Neural cell (in vitro differentiated cells): Measurements from ENCODE around the gene PEX11B. TPM values are rescaled to one million over a fixed set of nuclear protein-coding genes. Genes with fewer than 3 reads are reported as not detected.

Experiments
- H2AFZ ChIP-seq: fragments of 200-600, 300-800 bp; sonication (generic), shearing (Covaris generic); 2 replicates; pipeline ENCODE4 v1.6.0; 2014; ENCODE audit warnings: low read depth, mild to moderate bottlenecking, antibody characterized with exemption, low read length, moderate library complexity
- H3F3A ChIP-seq: fragments of 200-600 bp; shearing (Covaris generic); 2 replicates; pipeline ENCODE4 v1.6.1; 2016; ENCODE audit warnings: mild to moderate bottlenecking, moderate library complexity, mixed read lengths, antibody characterized with exemption, low read length; ENCODE audit not compliant: insufficient read depth, poor library complexity, severe bottlenecking
- H3K27ac ChIP-seq: fragments of 200-600, 300-800 bp; sonication (generic), shearing (Covaris generic); 2 replicates; pipeline ENCODE4 v1.5.1; 2014; ENCODE audit warnings: mild to moderate bottlenecking, low read length, moderate library complexity
- H3K27me3 ChIP-seq: fragments of 300-800, 200-600 bp; sonication (generic), shearing (Covaris generic); 2 replicates; pipeline ENCODE4 v1.6.0; 2014; ENCODE audit warnings: mild to moderate bottlenecking, low read depth, low read length, moderate library complexity; ENCODE audit not compliant: insufficient read depth
- H3K36me3 ChIP-seq: fragments of 300-800, 200-600 bp; sonication (generic), shearing (Covaris generic); 2 replicates; pipeline ENCODE4 v1.5.1; 2014; ENCODE audit warnings: mild to moderate bottlenecking, antibody characterized with exemption, low read length, moderate library complexity; ENCODE audit not compliant: insufficient read depth
- H3K4me2 ChIP-seq: fragments of 300-800, 200-600 bp; sonication (generic), shearing (Covaris generic); 2 replicates; pipeline ENCODE4 v1.6.0; 2014; ENCODE audit warnings: mild to moderate bottlenecking, low read length
- H3K4me3 ChIP-seq: fragments of 300-800, 200-600 bp; sonication (generic), shearing (Covaris generic); 2 replicates; pipeline ENCODE4 v1.5.1; 2014; ENCODE audit warnings: mild to moderate bottlenecking, low read length, moderate library complexity
- H3K79me2 ChIP-seq: fragments of 200-600 bp; shearing (Covaris generic); replicated peaks from 2 replicates; pipeline ENCODE4 v1.6.0; 2014; ENCODE audit warnings: mild to moderate bottlenecking, low read length, moderate library complexity; ENCODE audit not compliant: insufficient read depth
- H3K9ac ChIP-seq: fragments of 300-800, 200-600 bp; sonication (generic), shearing (Covaris generic); 2 replicates; pipeline ENCODE4 v1.6.1; 2016; ENCODE audit warnings: mild to moderate bottlenecking, low read length, mixed read lengths
- H3K9me2 ChIP-seq: fragments of 200-600 bp; shearing (Covaris generic); 2 replicates; pipeline ENCODE4 v1.6.1; 2016; ENCODE audit warnings: mild to moderate bottlenecking, low read length, mixed read lengths; ENCODE audit not compliant: insufficient read depth
- H3K9me3 ChIP-seq: fragments of 200-600, 300-800 bp; sonication (generic), shearing (Covaris generic); 2 replicates; pipeline ENCODE4 v1.6.1; 2016; ENCODE audit warnings: mild to moderate bottlenecking, mixed run types, low read length, moderate library complexity, mixed read lengths
- H4K20me1 ChIP-seq: fragments of 200-600 bp; shearing (Covaris generic); 2 replicates; pipeline ENCODE4 v1.6.1; 2016; ENCODE audit warnings: mild to moderate bottlenecking, mixed run types; ENCODE audit not compliant: insufficient read depth
- EP300 ChIP-seq: fragments of 450-650 bp; conservative IDR thresholded peaks from 2 replicates; pipeline ENCODE4 v1.6.1; 2014; ENCODE audit warnings: antibody characterized with exemption, mild to moderate bottlenecking, moderate library complexity; ENCODE audit not compliant: poor library complexity, severe bottlenecking
- EZH2 ChIP-seq: fragments of 200-600, 300-800 bp; shearing (Covaris generic), sonication (generic); IDR thresholded peaks from 2 replicates; pipeline ENCODE4 v1.6.1; 2014; ENCODE audit warnings: antibody characterized with exemption, low read length, borderline replicate concordance, mild to moderate bottlenecking; ENCODE audit not compliant: insufficient read depth, poor library complexity, severe bottlenecking
- MXI1 ChIP-seq: fragments of 450-650 bp; conservative IDR thresholded peaks from 2 replicates; pipeline ENCODE4 v1.6.1; 2014; ENCODE audit warnings: antibody characterized with exemption, mild to moderate bottlenecking; ENCODE audit not compliant: poor library complexity, severe bottlenecking
- POLR2AphosphoS5 ChIP-seq: IDR thresholded peaks from 2 replicates; pipeline ENCODE4 v1.6.1; 2012
- RAD21 ChIP-seq: fragments of 450-650 bp; conservative IDR thresholded peaks from 2 replicates; pipeline ENCODE4 v1.6.1; 2014; ENCODE audit warnings: antibody characterized with exemption, mild to moderate bottlenecking, moderate library complexity
- SMC3 ChIP-seq: fragments of 450-650 bp; conservative IDR thresholded peaks from 2 replicates; pipeline ENCODE4 v1.6.1; 2014; ENCODE audit warnings: antibody characterized with exemption, mild to moderate bottlenecking, moderate library complexity; ENCODE audit not compliant: poor library complexity
- TAF1 ChIP-seq: IDR thresholded peaks from 2 replicates; pipeline ENCODE4 v1.6.1; 2012; ENCODE audit warnings: low read depth
- polyA plus RNA-seq: library from polyadenylated mRNA; depleted of rRNA; stranded (reverse); fragments of >200 nt; gene quantifications from 2 replicates; pipeline ENCODE4 v1.2.3, GENCODE V29; 2014
- TF ChIP-seq, protein P1 (sequence below): fragments of 450-650 bp; IDR thresholded peaks from 2 replicates; pipeline ENCODE4 v1.5.1; 2014; ENCODE audit warnings: antibody characterized with exemption, mild to moderate bottlenecking, moderate library complexity; ENCODE audit not compliant: poor library complexity, severe bottlenecking
- TF ChIP-seq, protein P2 (sequence below): IDR thresholded peaks from 2 replicates; pipeline ENCODE4 v1.6.1; 2012; ENCODE audit warnings: borderline replicate concordance

The PEX11B gene
- polyA plus RNA-seq, 1 donor from 2014 or later, result 52.4 TPM

DNA sequence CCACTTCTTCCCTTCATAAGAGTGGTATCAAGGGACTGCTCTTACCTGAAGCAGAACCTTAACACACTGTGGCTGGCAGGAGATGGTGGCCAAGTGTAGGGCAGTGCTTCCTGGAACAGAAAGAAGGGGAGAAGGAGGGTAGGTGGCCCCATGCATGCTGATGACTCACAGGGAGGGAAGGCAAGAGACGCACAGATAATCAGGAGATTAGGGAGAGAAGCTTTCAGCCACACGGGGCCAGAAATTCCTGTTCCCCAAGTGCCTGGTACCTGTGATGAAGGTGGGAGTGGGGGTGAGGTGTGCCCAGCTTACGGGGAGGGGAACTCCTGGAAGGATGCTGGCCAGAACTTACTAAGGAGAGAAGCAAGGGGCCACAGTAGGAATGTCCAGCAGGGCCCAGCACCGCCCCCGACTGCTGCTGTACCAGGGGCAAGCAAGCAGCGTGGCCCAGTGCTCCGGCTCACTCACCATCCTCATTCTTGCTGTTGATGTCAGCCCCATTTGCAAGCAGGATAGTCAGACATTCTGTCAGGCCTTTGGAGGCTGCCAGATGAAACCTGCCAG is 40.5 kb downstream of the PEX11B start:
- Histone ChIP-seq H3F3A (no peaks in the 10 kb centered on the region), H3K27me3 (no peaks in the 10 kb centered on the region), H3K27ac (no peak overlapping the region), H3K4me3 (no peak overlapping the region), H3K79me2 (no peaks in the 10 kb centered on the region), H4K20me1 (no peaks in the 10 kb centered on the region), H3K4me2 (no peak overlapping the region), H3K36me3 (no peaks in the 10 kb centered on the region), H3K9ac (no peak overlapping the region), H3K9me3 (no peaks in the 10 kb centered on the region), H3K9me2 (no peaks in the 10 kb centered on the region), H2AFZ (no peak overlapping the region)
- TF ChIP-seq EZH2 (no peak), TAF1 (no peak), EP300 (no peak), RAD21 (no peak), POLR2AphosphoS5 (no peak), MXI1 (no peak), SMC3 (no peak)
- TF ChIP-seq, protein P1, sequence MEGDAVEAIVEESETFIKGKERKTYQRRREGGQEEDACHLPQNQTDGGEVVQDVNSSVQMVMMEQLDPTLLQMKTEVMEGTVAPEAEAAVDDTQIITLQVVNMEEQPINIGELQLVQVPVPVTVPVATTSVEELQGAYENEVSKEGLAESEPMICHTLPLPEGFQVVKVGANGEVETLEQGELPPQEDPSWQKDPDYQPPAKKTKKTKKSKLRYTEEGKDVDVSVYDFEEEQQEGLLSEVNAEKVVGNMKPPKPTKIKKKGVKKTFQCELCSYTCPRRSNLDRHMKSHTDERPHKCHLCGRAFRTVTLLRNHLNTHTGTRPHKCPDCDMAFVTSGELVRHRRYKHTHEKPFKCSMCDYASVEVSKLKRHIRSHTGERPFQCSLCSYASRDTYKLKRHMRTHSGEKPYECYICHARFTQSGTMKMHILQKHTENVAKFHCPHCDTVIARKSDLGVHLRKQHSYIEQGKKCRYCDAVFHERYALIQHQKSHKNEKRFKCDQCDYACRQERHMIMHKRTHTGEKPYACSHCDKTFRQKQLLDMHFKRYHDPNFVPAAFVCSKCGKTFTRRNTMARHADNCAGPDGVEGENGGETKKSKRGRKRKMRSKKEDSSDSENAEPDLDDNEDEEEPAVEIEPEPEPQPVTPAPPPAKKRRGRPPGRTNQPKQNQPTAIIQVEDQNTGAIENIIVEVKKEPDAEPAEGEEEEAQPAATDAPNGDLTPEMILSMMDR, result no peak
- TF ChIP-seq, protein P2, sequence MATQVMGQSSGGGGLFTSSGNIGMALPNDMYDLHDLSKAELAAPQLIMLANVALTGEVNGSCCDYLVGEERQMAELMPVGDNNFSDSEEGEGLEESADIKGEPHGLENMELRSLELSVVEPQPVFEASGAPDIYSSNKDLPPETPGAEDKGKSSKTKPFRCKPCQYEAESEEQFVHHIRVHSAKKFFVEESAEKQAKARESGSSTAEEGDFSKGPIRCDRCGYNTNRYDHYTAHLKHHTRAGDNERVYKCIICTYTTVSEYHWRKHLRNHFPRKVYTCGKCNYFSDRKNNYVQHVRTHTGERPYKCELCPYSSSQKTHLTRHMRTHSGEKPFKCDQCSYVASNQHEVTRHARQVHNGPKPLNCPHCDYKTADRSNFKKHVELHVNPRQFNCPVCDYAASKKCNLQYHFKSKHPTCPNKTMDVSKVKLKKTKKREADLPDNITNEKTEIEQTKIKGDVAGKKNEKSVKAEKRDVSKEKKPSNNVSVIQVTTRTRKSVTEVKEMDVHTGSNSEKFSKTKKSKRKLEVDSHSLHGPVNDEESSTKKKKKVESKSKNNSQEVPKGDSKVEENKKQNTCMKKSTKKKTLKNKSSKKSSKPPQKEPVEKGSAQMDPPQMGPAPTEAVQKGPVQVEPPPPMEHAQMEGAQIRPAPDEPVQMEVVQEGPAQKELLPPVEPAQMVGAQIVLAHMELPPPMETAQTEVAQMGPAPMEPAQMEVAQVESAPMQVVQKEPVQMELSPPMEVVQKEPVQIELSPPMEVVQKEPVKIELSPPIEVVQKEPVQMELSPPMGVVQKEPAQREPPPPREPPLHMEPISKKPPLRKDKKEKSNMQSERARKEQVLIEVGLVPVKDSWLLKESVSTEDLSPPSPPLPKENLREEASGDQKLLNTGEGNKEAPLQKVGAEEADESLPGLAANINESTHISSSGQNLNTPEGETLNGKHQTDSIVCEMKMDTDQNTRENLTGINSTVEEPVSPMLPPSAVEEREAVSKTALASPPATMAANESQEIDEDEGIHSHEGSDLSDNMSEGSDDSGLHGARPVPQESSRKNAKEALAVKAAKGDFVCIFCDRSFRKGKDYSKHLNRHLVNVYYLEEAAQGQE, result no peak

DNA sequence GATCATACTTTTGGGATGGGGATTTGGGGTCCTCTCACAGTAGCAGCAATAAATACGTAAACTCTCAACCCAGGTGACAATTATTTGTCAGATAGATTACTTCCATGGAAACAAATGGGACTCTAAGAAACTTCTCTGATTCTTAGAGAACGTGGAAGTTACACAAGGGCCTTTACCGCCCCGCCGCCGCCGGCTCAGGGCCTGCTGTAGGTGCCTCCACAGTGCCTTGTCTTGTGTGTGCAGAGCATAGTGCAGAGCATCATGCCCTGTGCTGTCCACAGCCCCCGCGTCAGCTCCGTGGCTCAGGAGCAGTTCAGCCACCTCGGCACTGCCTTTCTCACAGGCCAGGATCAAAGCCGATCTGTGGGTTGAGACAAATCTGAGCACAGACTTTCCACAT is 43.9 kb downstream of the PEX11B start:
- H3K27ac ChIP-seq, result no peak overlapping the region
- H3K36me3 ChIP-seq, result no peaks in the 10 kb centered on the region
- no peaks in the 10 kb centered on the region for H3K9me2 ChIP-seq
- H3K9ac ChIP-seq, result no peak overlapping the region
- H3K4me2 ChIP-seq, result no peak overlapping the region
- no peaks in the 10 kb centered on the region for H3K79me2 ChIP-seq
- no peaks in the 10 kb centered on the region for H3F3A ChIP-seq
- no peak overlapping the region for H3K4me3 ChIP-seq
- no peaks in the 10 kb centered on the region for H3K9me3 ChIP-seq
- H3K27me3 ChIP-seq, result peaks cover 8% of the 10 kb centered on the region
- H4K20me1 ChIP-seq, result no peaks in the 10 kb centered on the region
- H2AFZ ChIP-seq, result no peak overlapping the region
- no peak for TF ChIP-seq MXI1
- no peak for TF ChIP-seq SMC3
